ENCODE measurements around the gene DTX3L. TPM values are rescaled to one million over a fixed set of nuclear protein-coding genes. Genes with fewer than 3 reads are reported as not detected.

Gene DTX3L
- total and polyA plus RNA-seq, 2 of the 8 experiments (the other 6 are each of a cell fraction or from before 2014, with no cell fraction given): 1.7 to 11.3 TPM

GRCh38 chr3:122615303-122615702 is 51.2 kb downstream of the DTX3L start:
- H3K4me1 ChIP-seq (replicated peaks in 1 of 4; ENCODE audit: control insufficient read depth in 3 of 4, insufficient read depth in 4 of 4, low read length in 3 of 4): peaks cover 0 to 5% (median 3%) of the 10 kb centered on the region in 4 experiments; a peak in 2 of 7 replicates
- H2BK12ac ChIP-seq (ENCODE audit: low read depth, low read length): no peak overlapping the region
- no peak overlapping the region for H3K4ac ChIP-seq (replicated peaks; ENCODE audit: insufficient read length, low read depth, low read length)
- peak overlapping the region; percentile 74; the same call in 1 of the 2 replicates for H2AFZ ChIP-seq (ENCODE audit: low read length)
- H2BK15ac ChIP-seq (ENCODE audit: low read length): no peak overlapping the region
- H3K23ac ChIP-seq (ENCODE audit: insufficient read length): no peak overlapping the region
- H3K18ac ChIP-seq (ENCODE audit: extremely low read depth, low read length): peak overlapping the region; percentile 9; the same call in 1 of the 2 replicates
- ChIA-PET POLR2A (ENCODE audit: partially characterized antibody) (no interaction called here), CTCF (ENCODE audit: partially characterized antibody) (no interaction called here)
- H4K8ac ChIP-seq (ENCODE audit: extremely low read depth, insufficient read depth, low read length): no peak overlapping the region
- TF ChIP-seq EZH2 (IDR thresholded peaks at IDR 0.05; ENCODE audit: low read depth, low read length, severe bottlenecking) (no peak), RBBP5 (IDR thresholded peaks at IDR 0.05; ENCODE audit: borderline replicate concordance, low read depth, low read length) (no peak), RFX5 (IDR thresholded peaks at IDR 0.05; ENCODE audit: borderline replicate concordance, low read depth, low read length) (no peak), NRF1 (IDR thresholded peaks at IDR 0.05; ENCODE audit: low read depth, low read length) (no peak), HDAC2 (IDR thresholded peaks at IDR 0.05; ENCODE audit: borderline replicate concordance in 1 of 2, low read depth in 2 of 2, low read length in 2 of 2) (no peak), E2F6 (IDR thresholded peaks at IDR 0.05) (peak; percentile 64; the same call in 1 of the 2 replicates), MAX (IDR thresholded peaks at IDR 0.05) (0 out of 2 replicates have a peak, but pooled peaks have one; percentile 28)
- no peak overlapping the region for H2BK120ac ChIP-seq (replicated peaks; ENCODE audit: low read depth, low read length)
- H3K79me1 ChIP-seq (ENCODE audit: low read depth, low read length): no peaks in the 10 kb centered on the region
- H4K91ac ChIP-seq (replicated peaks; ENCODE audit: insufficient read length, low read length): no peak overlapping the region
- H2AK5ac ChIP-seq (ENCODE audit: low read depth, low read length): no peak overlapping the region
- H3K9ac ChIP-seq (replicated peaks in 1 of 4; ENCODE audit: extremely low read depth in 1 of 4, low read depth in 3 of 4, low read length in 3 of 4): no peak overlapping the region
- no peaks in the 10 kb centered on the region for H3K79me2 ChIP-seq (ENCODE audit: control insufficient read depth in 1 of 2, insufficient read depth in 2 of 2, low read length in 2 of 2)
- WGBS, 2 experiments (ENCODE audit: extremely low coverage in 1 of 2, insufficient coverage in 1 of 2, insufficient read length in 1 of 2, insufficient replicate concordance in 2 of 2, low coverage in 1 of 2, low lambda C conversion rate in 2 of 2, missing lambda C conversion rate in 1 of 2): 72% methylated on average over 3 of the region's 3 CpGs; no CpG with 5 or more reads in 1 of the 2 experiments
- no peak overlapping the region for H3K56ac ChIP-seq (replicated peaks; ENCODE audit: insufficient read length, low read depth, low read length)
- H3K27ac ChIP-seq (ENCODE audit: low read depth, low read length): no peak overlapping the region
- no peak overlapping the region for H2BK20ac ChIP-seq (ENCODE audit: low read length)
- no peaks in the 10 kb centered on the region for H3K36me3 ChIP-seq (ENCODE audit: control insufficient read depth in 2 of 4, insufficient read depth in 4 of 4, low read length in 3 of 4)
- no peaks in the 10 kb centered on the region for H3K23me2 ChIP-seq (ENCODE audit: low read depth, low read length)
- no peak overlapping the region for H3K14ac ChIP-seq (ENCODE audit: insufficient read length)
- H3K4me2 ChIP-seq (ENCODE audit: insufficient read depth in 1 of 2, low read depth in 2 of 2, low read length in 2 of 2): no peak overlapping the region
- no peaks in the 10 kb centered on the region for H4K20me1 ChIP-seq (replicated peaks in 1 of 2; ENCODE audit: control insufficient read depth in 1 of 2, insufficient read depth in 2 of 2, low read length in 2 of 2)
- no peak for DNase-seq (ENCODE audit: low read depth in 1 of 2, low spot score in 2 of 2)
- H3K4me3 ChIP-seq (ENCODE audit: extremely low read depth in 1 of 4, insufficient read depth in 2 of 4, low read depth in 3 of 4, low read length in 4 of 4): no peak overlapping the region
- H4K5ac ChIP-seq (ENCODE audit: insufficient read length, low read depth, low read length): no peak overlapping the region
- H2BK5ac ChIP-seq (ENCODE audit: low read depth, low read length): no peak overlapping the region
- no peaks in the 10 kb centered on the region for H3K9me3 ChIP-seq (ENCODE audit: insufficient read depth in 2 of 2, low read depth in 1 of 2, low read length in 1 of 2)
- no peaks in the 10 kb centered on the region for H3K27me3 ChIP-seq (replicated peaks in 1 of 4; ENCODE audit: control insufficient read depth in 3 of 4, extremely low read depth in 1 of 4, insufficient read depth in 3 of 4, low read length in 3 of 4)
- no peak for FAIRE-seq
